MG63 (cell line): ENCODE results near the gene FAM13A. TPM values are rescaled to one million over a fixed set of nuclear protein-coding genes. Genes with fewer than 3 reads are reported as not detected.

Experiments
- DNase-seq: peaks from one replicate; pipeline ENCODE4 v3.0.0-alpha.2; 2020
- H3K27me3 ChIP-seq: fragments of 250-450 bp; sonication (Bioruptor Pico); 2 replicates; pipeline ENCODE4 v1.5.1; 2020; ENCODE audit warnings: mild to moderate bottlenecking, moderate library complexity
- H3K36me3 ChIP-seq: fragments of 250-450 bp; sonication (Bioruptor Pico); 2 replicates; pipeline ENCODE4 v1.5.1; 2020; ENCODE audit warnings: mild to moderate bottlenecking, moderate library complexity
- H3K4me3 ChIP-seq: fragments of 250-450 bp; sonication (Bioruptor Pico); 2 replicates; pipeline ENCODE4 v1.5.1; 2020; ENCODE audit warnings: mild to moderate bottlenecking, moderate library complexity
- H3K9me3 ChIP-seq: fragments of 250-450 bp; sonication (Bioruptor Pico); 2 replicates; pipeline ENCODE4 v1.5.1; 2020; ENCODE audit warnings: mild to moderate bottlenecking, moderate library complexity
- total RNA-seq: library from RNA; depleted of rRNA; stranded (reverse); fragments of >200 nt; shearing (Covaris generic); gene quantifications from 2 replicates; pipeline ENCODE4 v1.2.3, GENCODE V29; 2014; ENCODE audit warnings: low replicate concordance

FAM13A gene
- total RNA-seq, 1 experiment from 2014 or later, result 6.4 TPM

DNA sequence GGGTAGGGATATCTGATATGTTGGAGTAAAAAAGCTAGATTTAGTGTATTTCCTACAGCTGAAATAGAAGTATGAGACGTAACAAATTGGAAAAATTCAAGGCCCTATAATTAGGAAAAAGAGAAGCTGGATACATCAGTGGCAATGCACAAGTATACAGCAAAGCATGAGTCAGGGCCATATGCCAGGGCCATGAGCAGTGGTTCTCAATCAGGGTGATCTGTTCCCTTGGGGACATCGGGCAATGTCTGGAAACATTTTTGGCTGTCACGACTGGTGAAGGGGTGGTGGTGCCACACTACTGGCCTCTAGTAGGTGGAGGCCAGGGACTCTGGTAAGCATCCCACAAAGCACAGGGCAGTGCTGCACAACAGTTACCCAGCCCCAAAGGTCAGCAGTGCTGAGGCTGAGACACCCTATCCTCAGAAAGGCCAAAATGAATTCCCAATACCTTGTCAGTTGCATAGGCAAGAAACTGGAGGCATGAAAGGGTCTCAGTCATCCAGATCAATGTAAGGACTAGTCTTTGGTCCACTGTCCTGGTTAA is 322.5 kb downstream of the FAM13A start:
- Histone ChIP-seq H3K9me3 (no peaks in the 10 kb centered on the region), H3K36me3 (no peaks in the 10 kb centered on the region), H3K4me3 (no peak overlapping the region), H3K27me3 (no peaks in the 10 kb centered on the region)
- DNase-seq, result no peak

DNA sequence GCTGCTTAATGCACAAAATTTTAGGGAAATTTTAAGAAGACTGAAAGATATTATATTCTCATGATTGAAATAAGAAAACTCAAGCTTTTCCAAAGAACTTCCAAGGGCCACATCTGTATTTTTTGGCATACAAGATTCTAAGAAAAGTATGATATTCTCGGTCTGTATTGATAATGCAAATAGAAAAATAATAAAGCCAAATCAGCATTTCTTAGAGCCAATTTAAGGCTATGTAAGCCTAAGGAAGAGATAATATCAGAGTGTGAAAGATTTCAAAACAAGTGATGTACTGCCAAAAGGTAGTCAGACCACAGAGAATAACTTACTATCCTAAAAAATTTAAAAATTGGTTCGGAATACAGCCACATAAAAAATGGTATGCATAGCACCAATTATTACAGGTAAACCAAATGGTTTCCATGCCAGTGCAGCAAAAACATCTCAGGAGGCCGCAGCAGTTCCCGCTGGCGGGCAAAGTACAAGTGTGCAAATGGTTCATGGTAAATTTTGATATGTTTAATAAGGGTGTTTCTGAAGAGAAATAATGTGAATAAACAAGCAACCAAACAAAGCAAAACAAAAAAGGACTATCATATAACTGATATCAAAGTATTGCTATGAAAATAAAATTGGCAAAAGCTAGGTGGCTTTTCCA is 324.1 kb downstream of the FAM13A start:
- no peaks in the 10 kb centered on the region for H3K36me3 ChIP-seq
- H3K9me3 ChIP-seq, result no peaks in the 10 kb centered on the region
- no peaks in the 10 kb centered on the region for H3K27me3 ChIP-seq
- H3K4me3 ChIP-seq, result no peak overlapping the region
- DNase-seq, result no peak

DNA sequence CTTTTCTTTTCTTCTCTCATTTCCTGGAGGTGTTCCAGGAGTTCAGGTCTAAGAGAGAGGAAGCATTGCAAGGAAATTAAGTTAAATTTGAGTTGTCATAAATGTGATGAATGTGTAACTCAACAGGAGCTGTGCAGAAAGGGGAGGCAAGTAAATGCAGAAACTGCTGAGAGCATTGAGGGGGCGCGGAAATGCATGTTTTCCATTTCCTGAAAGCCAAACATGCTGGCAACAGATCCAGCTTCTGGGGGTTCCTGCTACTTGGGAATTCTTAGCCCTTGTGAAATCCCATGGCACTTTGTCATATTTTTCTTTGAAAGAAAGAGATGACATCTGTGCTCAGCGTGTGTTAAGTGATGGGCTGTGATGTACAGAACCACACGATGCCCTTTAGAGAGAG is 325.6 kb downstream of the FAM13A start:
- Histone ChIP-seq H3K4me3 (no peak overlapping the region), H3K27me3 (no peaks in the 10 kb centered on the region), H3K9me3 (no peaks in the 10 kb centered on the region), H3K36me3 (no peaks in the 10 kb centered on the region)
- DNase-seq, result no peak

DNA sequence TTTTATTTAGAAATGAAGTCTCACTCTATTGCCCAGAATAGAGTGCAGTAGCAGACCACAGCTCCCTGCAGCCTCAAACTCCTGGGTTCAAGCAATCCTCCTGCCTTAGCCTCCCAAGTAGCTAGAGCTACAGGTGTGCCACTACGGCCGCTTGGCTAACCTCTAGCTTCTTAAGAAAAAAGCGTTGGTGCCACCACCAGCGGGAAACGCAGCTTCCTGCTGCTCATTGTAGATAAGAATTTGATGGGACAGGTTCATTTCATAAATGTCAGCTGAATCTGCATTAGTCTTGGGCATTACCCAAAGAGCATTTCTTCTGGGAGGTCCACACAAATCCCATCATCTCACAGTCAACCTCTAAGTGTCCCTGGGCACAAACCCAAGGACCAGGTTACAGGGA is 326.2 kb downstream of the FAM13A start:
- Histone ChIP-seq H3K36me3 (no peaks in the 10 kb centered on the region), H3K27me3 (no peaks in the 10 kb centered on the region), H3K4me3 (no peak overlapping the region), H3K9me3 (no peaks in the 10 kb centered on the region)
- no peak for DNase-seq

DNA sequence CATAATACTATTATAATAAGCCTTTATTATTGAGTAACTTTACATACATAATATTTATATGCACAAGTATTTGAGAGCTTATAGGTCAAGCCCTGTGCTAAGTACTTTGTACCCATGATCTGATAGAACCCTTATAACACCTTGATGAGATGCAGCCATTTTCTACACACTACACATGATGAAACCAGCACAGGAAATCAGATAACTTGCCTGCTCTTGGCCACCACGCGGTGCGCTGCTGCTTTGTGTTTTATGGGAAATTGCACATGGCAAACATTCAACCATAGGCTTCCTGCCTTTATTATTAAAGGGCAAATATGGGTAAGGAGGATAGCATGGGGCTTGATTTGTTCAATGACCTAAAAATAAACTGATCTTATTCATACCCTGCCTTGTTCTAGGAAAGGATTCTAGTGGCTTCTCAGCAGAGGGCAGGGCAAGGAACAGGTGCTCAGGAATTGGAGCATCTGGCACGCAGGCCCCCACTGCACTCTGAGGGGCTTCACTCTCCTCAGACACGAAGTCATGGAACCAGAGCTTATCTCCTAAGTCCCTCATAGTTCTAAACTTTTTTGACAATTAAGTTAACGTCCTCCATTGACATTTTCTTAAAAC is 327.7 kb downstream of the FAM13A start:
- H3K4me3 ChIP-seq, result no peak overlapping the region
- no peaks in the 10 kb centered on the region for H3K36me3 ChIP-seq
- no peaks in the 10 kb centered on the region for H3K9me3 ChIP-seq
- H3K27me3 ChIP-seq, result no peaks in the 10 kb centered on the region
- no peak for DNase-seq

DNA sequence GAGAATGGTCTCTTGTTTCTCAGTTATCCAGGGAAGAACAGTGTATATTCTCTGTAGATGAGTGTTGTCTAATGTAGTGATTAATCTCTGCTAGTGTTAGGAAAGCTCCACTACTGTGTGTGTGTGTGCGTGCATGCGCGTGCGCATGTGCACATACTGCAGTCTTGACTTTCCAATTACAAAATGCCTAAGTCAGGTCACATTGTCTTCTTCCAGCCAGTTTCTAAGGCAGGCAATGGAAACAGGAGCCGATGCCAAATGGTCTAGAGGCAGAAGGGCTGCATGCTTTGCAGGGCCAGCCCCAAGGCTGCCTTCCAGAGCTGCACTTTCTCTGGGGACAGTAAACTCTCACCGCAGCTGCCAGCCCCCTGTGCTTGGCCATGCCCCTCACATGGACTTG is 328.8 kb downstream of the FAM13A start:
- Histone ChIP-seq H3K4me3 (no peak overlapping the region), H3K36me3 (no peaks in the 10 kb centered on the region), H3K9me3 (no peaks in the 10 kb centered on the region), H3K27me3 (no peaks in the 10 kb centered on the region)
- DNase-seq, result no peak

DNA sequence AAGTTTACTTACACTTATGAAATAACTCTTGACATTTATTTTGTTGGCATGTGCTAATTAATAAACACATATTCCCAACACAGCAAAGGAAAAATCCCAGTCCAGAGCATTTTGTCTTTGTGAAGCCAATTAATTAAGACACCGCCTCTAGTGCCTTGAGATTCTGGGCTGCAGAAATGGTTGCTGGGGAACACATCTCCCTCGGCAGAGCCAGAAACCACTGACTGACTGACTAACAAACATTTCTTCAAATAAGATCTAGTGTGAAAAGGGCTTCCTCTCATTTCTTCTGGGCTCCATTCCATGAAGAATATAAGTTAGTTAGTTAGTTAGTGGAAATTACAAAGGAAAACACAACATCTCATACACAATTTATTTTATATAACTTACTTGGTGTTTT is 331.0 kb downstream of the FAM13A start:
- DNase-seq, result peak; percentile 28

DNA sequence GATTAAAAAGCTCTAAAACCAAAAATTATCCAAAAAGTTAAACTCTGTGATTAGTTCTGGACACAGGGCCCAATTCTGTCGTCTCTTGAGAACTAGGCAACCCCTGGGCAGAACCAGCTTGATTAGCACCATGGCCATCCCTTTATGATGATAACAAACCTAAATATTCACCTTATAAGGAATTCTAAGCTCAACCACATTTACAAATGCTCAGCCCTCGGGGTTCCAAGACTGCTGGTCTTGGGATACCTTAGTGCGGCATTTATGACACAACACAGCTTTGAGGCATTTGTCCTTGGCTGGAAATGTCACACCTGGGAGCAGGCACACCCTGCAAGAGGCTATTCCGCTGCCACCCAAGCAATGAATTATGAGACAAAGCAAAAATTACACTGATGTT is 331.8 kb downstream of the FAM13A start:
- no peak for DNase-seq
- no peaks in the 10 kb centered on the region for H3K27me3 ChIP-seq
- no peak overlapping the region for H3K4me3 ChIP-seq
- no peaks in the 10 kb centered on the region for H3K9me3 ChIP-seq
- no peaks in the 10 kb centered on the region for H3K36me3 ChIP-seq

More for the DNA sequence above, 331.0 kb downstream of the FAM13A start:
- Histone ChIP-seq H3K27me3 (no peaks in the 10 kb centered on the region), H3K36me3 (no peaks in the 10 kb centered on the region), H3K9me3 (no peaks in the 10 kb centered on the region), H3K4me3 (no peak overlapping the region)

DNA sequence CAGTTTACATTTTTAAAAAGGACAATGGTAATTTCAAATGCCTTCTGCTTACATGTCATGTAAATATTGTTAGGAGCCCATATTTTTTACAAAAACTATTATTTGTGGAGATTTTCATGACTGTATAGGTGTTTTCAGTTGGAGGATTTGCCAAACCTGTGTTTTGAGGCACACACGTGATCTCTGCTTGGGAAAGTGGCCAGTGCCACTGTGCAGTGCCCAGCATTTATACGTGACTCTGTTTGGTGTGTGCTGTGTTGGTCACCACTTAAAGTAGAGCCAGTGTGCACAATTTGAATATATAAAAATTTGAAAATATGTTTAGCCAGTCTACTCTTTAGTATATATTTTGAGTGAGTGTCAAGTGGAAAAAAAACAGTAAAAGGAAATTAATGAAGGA is 332.6 kb downstream of the FAM13A start:
- H3K4me3 ChIP-seq, result no peak overlapping the region
- H3K9me3 ChIP-seq, result no peaks in the 10 kb centered on the region
- H3K36me3 ChIP-seq, result no peaks in the 10 kb centered on the region
- DNase-seq, result no peak
- H3K27me3 ChIP-seq, result no peaks in the 10 kb centered on the region

DNA sequence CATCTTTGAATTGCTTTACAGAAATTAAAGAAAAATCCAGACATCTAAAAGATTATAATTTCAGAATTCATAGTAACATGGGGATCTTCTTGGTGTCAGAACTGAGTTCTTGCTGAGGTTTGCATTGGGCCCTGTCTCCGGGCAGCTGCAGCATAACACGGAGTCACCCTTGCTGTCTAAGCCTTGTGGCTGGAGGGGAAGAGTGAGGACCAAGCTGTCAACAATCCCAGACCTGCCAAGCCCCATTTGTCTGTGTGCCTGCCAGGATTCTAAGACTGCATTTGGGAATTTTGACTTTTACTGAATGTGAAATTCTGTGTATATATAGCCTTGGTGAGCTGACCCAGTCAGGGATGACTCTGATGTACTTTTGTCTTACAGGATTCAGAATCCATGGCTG is 334.2 kb downstream of the FAM13A start:
- DNase-seq, result no peak
- no peaks in the 10 kb centered on the region for H3K27me3 ChIP-seq
- no peaks in the 10 kb centered on the region for H3K36me3 ChIP-seq
- no peaks in the 10 kb centered on the region; the same call in 1 of the 2 replicates for H3K9me3 ChIP-seq
- H3K4me3 ChIP-seq, result no peak overlapping the region

DNA sequence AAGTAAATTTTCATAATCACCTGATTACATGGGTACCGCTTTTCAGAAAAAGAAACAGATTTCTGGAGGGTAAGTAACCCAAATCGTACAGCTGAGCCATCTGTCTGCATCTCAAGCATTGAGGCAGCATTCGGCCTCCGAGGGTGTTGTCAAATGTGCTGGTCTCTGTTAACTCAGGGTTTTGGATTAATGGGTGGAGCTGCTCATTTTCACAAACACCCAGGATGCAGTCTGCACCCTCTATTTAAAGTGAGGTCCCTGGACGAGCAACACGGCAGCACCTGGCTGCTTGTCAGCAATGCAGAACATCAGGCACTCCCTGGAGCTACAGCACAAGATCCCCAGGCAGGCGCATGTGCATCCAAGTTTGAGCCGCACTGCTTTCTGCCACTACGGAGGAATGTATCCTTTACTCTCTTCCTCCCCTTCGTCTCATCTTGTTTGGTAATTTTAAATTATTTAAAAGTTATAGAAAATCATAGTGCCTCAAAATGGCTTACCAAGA is 334.7 kb downstream of the FAM13A start:
- H3K4me3 ChIP-seq, result no peak overlapping the region

DNA sequence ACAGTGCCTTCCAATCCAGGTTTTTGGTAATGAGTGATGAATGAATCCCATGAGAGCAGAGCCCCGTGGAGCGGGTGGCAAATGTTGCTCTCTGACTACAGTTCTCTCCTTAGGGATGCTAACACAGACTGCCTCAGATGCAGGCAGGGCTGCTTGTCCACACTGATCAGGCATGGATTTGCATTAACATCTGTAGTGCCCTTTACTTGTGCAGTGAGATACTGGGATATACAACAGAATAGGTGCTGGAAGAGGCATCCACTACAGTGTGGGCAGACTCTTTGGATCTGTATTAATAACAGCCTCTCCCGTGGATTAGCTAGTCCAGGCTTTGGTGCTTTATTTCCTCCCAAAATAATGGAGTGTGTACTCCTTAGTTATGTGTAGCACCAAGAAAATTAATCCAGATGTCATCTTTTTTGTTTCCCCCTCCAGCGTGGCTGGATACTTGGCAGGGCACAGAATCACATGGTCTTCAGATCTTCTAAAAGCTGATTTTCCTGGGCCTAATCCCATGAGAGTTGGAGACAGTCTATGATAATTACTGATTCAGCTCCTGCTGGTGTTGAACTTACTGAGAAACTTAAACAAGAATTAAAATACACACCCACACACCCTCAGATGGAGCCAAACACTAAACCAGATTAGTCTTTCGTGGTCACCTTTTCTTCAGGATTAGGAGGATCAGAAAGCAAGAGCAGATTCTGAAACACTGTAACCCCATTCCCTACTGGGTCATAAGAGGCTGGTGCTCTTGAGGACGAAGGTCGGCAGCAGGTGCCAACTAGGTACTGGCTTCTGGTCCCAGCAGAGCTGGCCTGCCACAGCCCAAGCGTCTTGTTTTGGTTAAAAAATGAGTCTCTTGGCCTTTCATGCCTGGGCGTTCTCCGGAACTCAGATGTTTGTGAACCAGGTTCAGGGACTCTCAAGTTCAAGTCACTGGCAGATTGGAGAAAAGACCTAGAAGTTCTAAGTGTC is 336.2 kb downstream of the FAM13A start:
- Histone ChIP-seq H3K36me3 (no peaks in the 10 kb centered on the region), H3K4me3 (no peak overlapping the region), H3K27me3 (no peaks in the 10 kb centered on the region), H3K9me3 (no peaks in the 10 kb centered on the region; the same call in 1 of the 2 replicates)
- DNase-seq, result no peak

More for the DNA sequence above, 334.7 kb downstream of the FAM13A start:
- Histone ChIP-seq H3K9me3 (no peaks in the 10 kb centered on the region; the same call in 1 of the 2 replicates), H3K36me3 (no peaks in the 10 kb centered on the region), H3K27me3 (no peaks in the 10 kb centered on the region)
- DNase-seq, result no peak

DNA sequence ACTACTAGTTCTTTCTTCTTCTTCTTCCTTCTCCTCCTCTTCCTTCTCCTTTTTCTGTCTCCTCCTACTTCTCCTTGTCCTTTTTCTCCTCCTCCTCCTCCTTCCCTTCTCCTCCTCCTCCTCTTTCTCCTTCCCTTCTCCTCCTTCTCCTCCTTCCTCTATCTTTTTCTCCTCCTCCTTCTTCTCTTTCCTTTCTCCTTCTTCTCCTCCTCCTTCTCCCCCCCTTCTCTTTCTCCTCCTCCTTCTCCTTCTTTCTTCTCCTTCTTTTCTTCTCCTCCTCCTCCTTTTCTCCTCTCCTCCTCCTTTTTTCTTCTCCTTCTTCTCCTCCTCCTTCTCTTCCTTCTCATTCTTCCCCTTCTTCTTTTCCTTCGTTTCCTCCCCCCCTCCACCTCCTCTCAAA is 337.6 kb downstream of the FAM13A start:
- DNase-seq, result no peak
- H3K36me3 ChIP-seq, result no peaks in the 10 kb centered on the region
- H3K27me3 ChIP-seq, result no peaks in the 10 kb centered on the region
- H3K9me3 ChIP-seq, result no peaks in the 10 kb centered on the region; the same call in 1 of the 2 replicates
- no peak overlapping the region for H3K4me3 ChIP-seq

DNA sequence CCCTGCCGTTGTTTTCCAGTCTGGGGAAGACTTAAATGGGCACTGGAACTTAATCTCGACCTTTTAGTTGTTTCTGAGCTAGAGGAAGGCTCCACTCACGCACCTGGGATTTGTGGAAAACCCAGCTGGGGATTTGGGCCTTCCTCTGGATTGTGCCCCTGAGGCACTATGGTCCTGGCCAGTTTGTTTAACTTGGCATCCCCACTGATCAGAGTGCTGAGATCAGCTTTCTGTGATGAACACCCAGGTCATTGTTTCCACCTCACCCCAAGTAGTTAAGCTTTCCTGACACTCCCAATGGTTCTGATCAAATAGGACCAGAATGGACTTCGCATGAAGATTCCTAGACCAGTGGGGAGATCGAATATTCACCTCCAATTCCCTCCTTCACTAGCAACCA is 338.9 kb downstream of the FAM13A start:
- no peaks in the 10 kb centered on the region for H3K36me3 ChIP-seq
- H3K4me3 ChIP-seq, result no peak overlapping the region
- DNase-seq, result no peak
- no peaks in the 10 kb centered on the region for H3K27me3 ChIP-seq
- no peaks in the 10 kb centered on the region; the same call in 1 of the 2 replicates for H3K9me3 ChIP-seq

DNA sequence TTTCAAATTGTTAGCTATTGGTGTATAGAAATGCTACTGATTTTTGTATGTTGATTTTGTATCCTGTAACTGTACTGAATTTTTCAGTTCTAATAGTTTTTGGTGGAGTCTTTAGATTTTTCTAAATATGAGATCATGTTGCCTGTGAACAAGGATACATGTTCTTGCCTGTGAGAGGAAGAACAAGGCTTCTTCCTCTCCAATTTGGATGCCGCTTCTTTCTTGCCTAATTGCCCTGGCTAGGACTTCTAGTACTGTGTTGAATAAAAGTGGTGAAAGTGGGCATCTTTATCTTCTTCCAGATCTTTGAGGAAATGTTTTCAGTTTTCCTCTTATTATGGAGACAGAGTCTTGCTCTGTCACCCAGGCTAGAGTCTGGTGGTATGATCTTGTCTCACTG is 343.2 kb downstream of the FAM13A start:
- H3K4me3 ChIP-seq, result no peak overlapping the region
- DNase-seq, result no peak
- no peaks in the 10 kb centered on the region; the same call in 1 of the 2 replicates for H3K9me3 ChIP-seq
- no peaks in the 10 kb centered on the region for H3K36me3 ChIP-seq
- H3K27me3 ChIP-seq, result no peaks in the 10 kb centered on the region

DNA sequence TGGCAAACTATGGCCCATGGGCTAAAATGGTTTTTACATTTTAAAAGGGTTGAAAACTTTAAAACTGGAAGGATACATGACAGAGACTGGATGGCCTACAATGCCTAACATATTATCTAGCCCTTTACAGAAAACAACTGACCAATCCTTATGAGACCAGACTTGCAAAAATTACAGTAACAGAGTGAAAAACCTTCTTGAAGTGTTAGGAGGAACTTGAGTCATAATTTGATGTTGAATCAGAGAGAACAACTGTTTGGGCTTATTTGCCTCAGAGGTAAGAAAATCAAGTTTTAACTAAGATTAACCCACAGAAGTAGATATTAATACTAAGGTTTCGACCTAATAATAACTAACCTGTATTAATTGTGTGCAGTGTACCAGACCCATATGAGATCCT is 347.0 kb downstream of the FAM13A start:
- DNase-seq, result no peak
- no peaks in the 10 kb centered on the region for H3K27me3 ChIP-seq
- H3K9me3 ChIP-seq, result no peaks in the 10 kb centered on the region
- no peak overlapping the region for H3K4me3 ChIP-seq
- H3K36me3 ChIP-seq, result no peaks in the 10 kb centered on the region

DNA sequence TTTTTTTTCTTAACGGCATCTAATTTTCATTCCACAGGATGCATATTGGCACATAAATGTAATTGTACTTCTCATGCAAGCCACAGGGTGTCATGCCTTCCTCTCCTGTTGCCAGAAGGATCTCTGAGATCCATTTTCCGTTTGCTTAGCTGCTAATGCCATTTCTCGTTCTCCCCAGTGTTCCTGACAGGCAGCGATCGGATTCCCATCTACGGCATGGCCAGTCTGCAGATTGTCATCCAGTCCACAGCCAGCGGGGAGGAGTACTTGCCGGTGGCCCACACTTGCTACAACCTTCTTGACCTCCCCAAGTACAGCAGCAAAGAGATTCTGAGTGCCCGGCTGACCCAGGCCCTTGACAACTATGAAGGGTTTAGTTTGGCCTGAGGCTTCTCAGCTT is 350.4 kb downstream of the FAM13A start:
- no peaks in the 10 kb centered on the region for H3K36me3 ChIP-seq
- peak; percentile 18 for DNase-seq
- H3K4me3 ChIP-seq, result no peak overlapping the region
- no peaks in the 10 kb centered on the region for H3K27me3 ChIP-seq
- H3K9me3 ChIP-seq, result no peaks in the 10 kb centered on the region
